ENCODE measurements around the gene AMMECR1.

- TF ChIP-seq CTCF (IDR thresholded peaks at IDR 0.05) (no peak), POLR2A (IDR thresholded peaks at IDR 0.05) (no peak)
Measured at GRCh38 chrX:110257889-110258288, 60.0 kb downstream of the AMMECR1 start.
